GM12878 (cell line): Measurements from ENCODE around the gene SUSD1. TPM values are rescaled to one million over a fixed set of nuclear protein-coding genes. Genes with fewer than 3 reads are reported as not detected.

Experiments used
- ATAC-seq: fragments of 200-7000 bp; cut with Tn5 transposase; 3 replicates; pipeline ENCODE4 v1.9.1; 2020; ENCODE audit warnings: mild to moderate bottlenecking, moderate library complexity
- BruUV-seq: library from RNA; stranded (reverse); fragments of 400-500 nt; replicated peaks from 2 replicates; lab custom pipeline; 2021; lab: Mats Ljungman, UMichigan
- CTCF ChIA-PET: fragments of 300-600 bp; sonication (Branson Sonifier 250); formaldehyde crosslinking; extraction: SDS; loops from one replicate; lab custom pipeline; 2021; ENCODE audit warnings: inconsistent platforms; lab: Yijun Ruan, JAX
- POLR2A ChIA-PET: fragments of 350-600 bp; formaldehyde crosslinking; extraction: SDS; loops from one replicate; lab custom pipeline; 2021; ENCODE audit warnings: inconsistent platforms; lab: Charles Lee
- RAD21 ChIA-PET: fragments of 300-600 bp; sonication (Branson Sonifier 250); formaldehyde crosslinking; loops from one replicate; lab custom pipeline; 2023; ENCODE audit warnings: antibody characterized with exemption; ENCODE audit not compliant: unreplicated experiment; lab: Charles Lee
- SMC1A ChIA-PET: fragments of 300-600 bp; sonication (Branson Sonifier 250); formaldehyde crosslinking; loops from one replicate; lab custom pipeline; 2023; ENCODE audit not compliant: unreplicated experiment, uncharacterized antibody; lab: Charles Lee
- DNase-seq: peaks from one replicate; pipeline ENCODE4 v3.0.0-alpha.2; 2011; ENCODE audit warnings: low read depth, low spot score
- FAIRE-seq: peaks from 3 replicates; lab custom pipeline; 2011; peaks lifted over from hg19 to GRCh38; lab: Jason Lieb, UNC
- H2AFZ ChIP-seq: 2 replicates; pipeline ENCODE4 v1.6.0; 2011; ENCODE audit warnings: low read depth, low read length, control low read depth; ENCODE audit not compliant: control insufficient read depth
- H3K27ac ChIP-seq: 2 replicates; pipeline ENCODE4 v1.5.1; 2011; ENCODE audit warnings: control low read depth; ENCODE audit not compliant: control insufficient read depth, insufficient read depth
- H3K27me3 ChIP-seq, 2 experiments: replicated peaks in 1 of 2; 2 replicates each; pipeline versions ENCODE4 v1.6.0 to v1.6.1; 2011; ENCODE audit warnings: low read length in 1 of 2; ENCODE audit not compliant: control insufficient read depth in 2 of 2, insufficient read depth in 2 of 2
- H3K36me3 ChIP-seq, 2 experiments: 2 replicates each; pipeline ENCODE4 v1.5.1; 2011; ENCODE audit warnings: low read length in 1 of 2; ENCODE audit not compliant: control insufficient read depth in 2 of 2, insufficient read depth in 2 of 2
- H3K4me1 ChIP-seq: 2 replicates; pipeline ENCODE4 v1.6.1; 2011; ENCODE audit warnings: mild to moderate bottlenecking, low read length, moderate library complexity, mixed read lengths; ENCODE audit not compliant: control insufficient read depth, insufficient read depth
- H3K4me2 ChIP-seq: 2 replicates; pipeline ENCODE4 v1.6.0; 2011; ENCODE audit warnings: control low read depth; ENCODE audit not compliant: control insufficient read depth, insufficient read depth
- H3K4me3 ChIP-seq: fragments of 200-600 bp; sonication (generic); 2 replicates; pipeline ENCODE4 v1.5.1; 2016
- H3K79me2 ChIP-seq: 2 replicates; pipeline ENCODE4 v1.6.0; 2011; ENCODE audit warnings: low read length; ENCODE audit not compliant: control insufficient read depth, insufficient read depth
- H3K9ac ChIP-seq: 2 replicates; pipeline ENCODE4 v1.8.0; 2011; ENCODE audit warnings: low read length, control low read depth, mixed read lengths; ENCODE audit not compliant: control insufficient read depth, insufficient read depth
- H3K9me3 ChIP-seq: replicated peaks from 3 replicates; pipeline ENCODE4 v1.5.1; 2011; ENCODE audit warnings: mild to moderate bottlenecking, low read length; ENCODE audit not compliant: control insufficient read depth, insufficient read depth
- H4K20me1 ChIP-seq: 2 replicates; pipeline ENCODE4 v1.6.0; 2011; ENCODE audit not compliant: control insufficient read depth, insufficient read depth
- ATF2 ChIP-seq: IDR thresholded peaks from 2 replicates; pipeline ENCODE4 v1.6.1; 2012; ENCODE audit warnings: low read length, inconsistent platforms
- BCL3 ChIP-seq: IDR thresholded peaks from 2 replicates; pipeline ENCODE4 v1.6.1; 2011; ENCODE audit warnings: borderline replicate concordance, low read depth, mild to moderate bottlenecking, moderate library complexity, low read length; ENCODE audit not compliant: insufficient read depth, poor library complexity, severe bottlenecking
- BMI1 ChIP-seq: fragments of 450-650 bp; IDR thresholded peaks from 2 replicates; pipeline ENCODE4 v1.6.1; 2016; ENCODE audit warnings: mild to moderate bottlenecking, moderate library complexity, borderline replicate concordance
- EP300 ChIP-seq, 2 experiments: fragments of 150-350 bp in 1 of 2; IDR thresholded peaks; 2 replicates each; pipeline ENCODE4 v1.6.1; 2011 to 2012; ENCODE audit warnings: low read depth in 2 of 2, low read length in 2 of 2, borderline replicate concordance in 1 of 2, improper control_type of control experiment in 1 of 2, inconsistent platforms in 1 of 2; ENCODE audit not compliant: control insufficient read depth in 1 of 2
- IRF4 ChIP-seq: IDR thresholded peaks from 2 replicates; pipeline ENCODE4 v1.6.1; 2011; ENCODE audit warnings: low read depth, low read length
- KDM1A ChIP-seq: fragments of 200-600 bp; sonication (generic); IDR thresholded peaks from 2 replicates; pipeline ENCODE4 v1.6.1; 2016; ENCODE audit warnings: borderline replicate concordance
- MEF2A ChIP-seq: IDR thresholded peaks from 2 replicates; pipeline ENCODE4 v1.6.1; 2011; ENCODE audit warnings: low read depth, mild to moderate bottlenecking, low read length, moderate library complexity; ENCODE audit not compliant: insufficient read depth
- RAD21 ChIP-seq: IDR thresholded peaks from 2 replicates; pipeline ENCODE4 v1.6.1; 2011; ENCODE audit warnings: mild to moderate bottlenecking, low read depth, low read length, moderate library complexity; ENCODE audit not compliant: insufficient read depth
- REST ChIP-seq: IDR thresholded peaks from 2 replicates; pipeline ENCODE4 v1.6.1; 2012; ENCODE audit warnings: mild to moderate bottlenecking, low read depth, low read length
- SRF ChIP-seq, 2 experiments: IDR thresholded peaks; 2 replicates each; pipeline ENCODE4 v1.6.1; 2011; ENCODE audit warnings: low read depth in 2 of 2, low read length in 2 of 2, mild to moderate bottlenecking in 1 of 2, moderate library complexity in 1 of 2
- STAT1 ChIP-seq: fragments of 450-650 bp; conservative IDR thresholded peaks from 2 replicates; pipeline ENCODE4 v1.6.1; 2014; ENCODE audit warnings: antibody characterized with exemption, mild to moderate bottlenecking
- TAF1 ChIP-seq: IDR thresholded peaks from 2 replicates; pipeline ENCODE4 v1.6.1; 2011; ENCODE audit warnings: mild to moderate bottlenecking, low read depth, low read length, borderline replicate concordance
- ZBED1 ChIP-seq: IDR thresholded peaks from 2 replicates; pipeline ENCODE4 v1.6.1; 2016; ENCODE audit warnings: borderline replicate concordance
- ZBTB4 ChIP-seq: fragments of 450-650 bp; formaldehyde crosslinking; IDR thresholded peaks from 2 replicates; pipeline ENCODE4 v1.4.0; 2022; ENCODE audit warnings: mild to moderate bottlenecking, moderate library complexity
- WGBS: methylation state at CpG from one replicate; pipeline ENCODE4 v1.1.6; 2016; ENCODE audit warnings: low lambda C conversion rate; ENCODE audit not compliant: insufficient replicate concordance, insufficient coverage; ENCODE audit errors: missing lambda C conversion rate; 5-methylcytosine and 5-hydroxymethylcytosine counted together
- in situ Hi-C: fragments of 300-500 bp; cut with MboI; formaldehyde crosslinking; loops from 9 replicates; pipeline ENCODE4 v1.14.3; 2018; ENCODE audit warnings: mixed read lengths
- intact Hi-C: fragments of 100-400 bp; cut with micrococcal nuclease; formaldehyde crosslinking; loops from one replicate; pipeline ENCODE4 v1.14.2; 2022; ENCODE audit not compliant: unreplicated experiment
- polyA plus RNA-seq, 11 experiments: library from polyadenylated mRNA; depleted of rRNA in 4 of 11; unstranded in 6 of 11; stranded (reverse) in 5 of 11; fragments of >200 nt; fragmentation: Nextera tagmentation in 4 of 11; fragmentation: Illumina TruSeq in 1 of 11; extraction: Ambion mirVana in 4 of 11; extraction: Trizol in 1 of 11; gene quantifications; 1 replicate in 1 of 11; 2 replicates in 10 of 11; pipeline versions ENCODE4 v1.2.1 to v1.2.3, GENCODE V29; 2011 to 2016; ENCODE audit warnings: inconsistent platforms in 2 of 11, missing spikeins in 2 of 11, low read depth in 1 of 11
- total RNA-seq, 4 experiments: library from RNA; depleted of rRNA in 3 of 4; stranded (reverse); fragments of >200 nt in 3 of 4; fragmentation: Illumina TruSeq in 1 of 4; extraction: Trizol in 1 of 4; gene quantifications; 2 replicates each; pipeline versions ENCODE4 v1.2.1 to v1.2.3, GENCODE V29; 2013 to 2021

Gene SUSD1
- total and polyA plus RNA-seq, 10 of the 15 experiments (the other 5 are each of a cell fraction or from before 2014, with no cell fraction given): 6.7 to 20.8 (median 13.2) TPM

GRCh38 chr9:112120030-112120341 is 55.1 kb downstream of the SUSD1 start:
- Histone ChIP-seq H3K79me2 (no peaks in the 10 kb centered on the region), H4K20me1 (no peaks in the 10 kb centered on the region), H3K9me3 (no peaks in the 10 kb centered on the region), H2AFZ (no peak overlapping the region), H3K4me1 (no peaks in the 10 kb centered on the region), H3K4me3 (no peak overlapping the region), H3K36me3 (no peaks in the 10 kb centered on the region), H3K27me3 (no peaks in the 10 kb centered on the region), H3K4me2 (no peak overlapping the region), H3K9ac (no peak overlapping the region), H3K27ac (no peak overlapping the region)
- ChIA-PET POLR2A (interaction anchor here (0.5 to 1.0 kb wide), 2 partner anchors 12 to 84 kb away, joined by 3 to 4 read pairs; no protein-coding TSS in a partner anchor), SMC1A (interaction anchor here (1.1 to 1.7 kb wide), 4 partner anchors 12 to 783 kb away, joined by 3 to 6 read pairs (median 4); no protein-coding TSS in a partner anchor), CTCF (interaction anchor here (0.6 to 2.2 kb wide), 4 partner anchors 10 to 34 kb away, joined by 3 to 7 read pairs (median 4); no protein-coding TSS in a partner anchor), RAD21 (no interaction called here)
- in situ Hi-C loops: no loop called here
- FAIRE-seq (no peak), DNase-seq (no peak), ATAC-seq (no peak)
- BruUV-seq: no TSS peak
- 95% methylated on average over 6 of the region's 6 CpGs for WGBS
- intact Hi-C loops: no loop called here
- TF ChIP-seq STAT1 (no peak), RAD21 (no peak), ATF2 (no peak), REST (no peak), KDM1A (no peak), BCL3 (no peak), ZBTB4 (CRISPR knock-in tag) (no peak), EP300 (IDR thresholded peaks at IDR 0.05; ENCODE audit: borderline replicate concordance in 1 of 2, control insufficient read depth in 1 of 2, low read depth in 2 of 2, low read length in 2 of 2) (no peak), IRF4 (no peak), ZBED1 (no peak), TAF1 (no peak), SRF (IDR thresholded peaks at IDR 0.05; ENCODE audit: low read depth in 2 of 2, low read length in 2 of 2) (no peak), BMI1 (no peak), MEF2A (no peak)
